Epithelial cell of prostate (primary cell): ENCODE results near the gene NECTIN3.
A peak's percentile ranks its signal among the peaks of the same experiment; 100 is the strongest.

Source experiments
- DNase-seq: peaks from one replicate; pipeline ENCODE4 v3.0.0-alpha.2; 2011; ENCODE audit warnings: low read depth, low spot score
- H3K27ac ChIP-seq: fragments of 450-650 bp; 2 replicates; pipeline ENCODE4 v1.5.1; 2017; ENCODE audit warnings: mild to moderate bottlenecking

Gene NECTIN3, protein sequence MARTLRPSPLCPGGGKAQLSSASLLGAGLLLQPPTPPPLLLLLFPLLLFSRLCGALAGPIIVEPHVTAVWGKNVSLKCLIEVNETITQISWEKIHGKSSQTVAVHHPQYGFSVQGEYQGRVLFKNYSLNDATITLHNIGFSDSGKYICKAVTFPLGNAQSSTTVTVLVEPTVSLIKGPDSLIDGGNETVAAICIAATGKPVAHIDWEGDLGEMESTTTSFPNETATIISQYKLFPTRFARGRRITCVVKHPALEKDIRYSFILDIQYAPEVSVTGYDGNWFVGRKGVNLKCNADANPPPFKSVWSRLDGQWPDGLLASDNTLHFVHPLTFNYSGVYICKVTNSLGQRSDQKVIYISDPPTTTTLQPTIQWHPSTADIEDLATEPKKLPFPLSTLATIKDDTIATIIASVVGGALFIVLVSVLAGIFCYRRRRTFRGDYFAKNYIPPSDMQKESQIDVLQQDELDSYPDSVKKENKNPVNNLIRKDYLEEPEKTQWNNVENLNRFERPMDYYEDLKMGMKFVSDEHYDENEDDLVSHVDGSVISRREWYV

DNA sequence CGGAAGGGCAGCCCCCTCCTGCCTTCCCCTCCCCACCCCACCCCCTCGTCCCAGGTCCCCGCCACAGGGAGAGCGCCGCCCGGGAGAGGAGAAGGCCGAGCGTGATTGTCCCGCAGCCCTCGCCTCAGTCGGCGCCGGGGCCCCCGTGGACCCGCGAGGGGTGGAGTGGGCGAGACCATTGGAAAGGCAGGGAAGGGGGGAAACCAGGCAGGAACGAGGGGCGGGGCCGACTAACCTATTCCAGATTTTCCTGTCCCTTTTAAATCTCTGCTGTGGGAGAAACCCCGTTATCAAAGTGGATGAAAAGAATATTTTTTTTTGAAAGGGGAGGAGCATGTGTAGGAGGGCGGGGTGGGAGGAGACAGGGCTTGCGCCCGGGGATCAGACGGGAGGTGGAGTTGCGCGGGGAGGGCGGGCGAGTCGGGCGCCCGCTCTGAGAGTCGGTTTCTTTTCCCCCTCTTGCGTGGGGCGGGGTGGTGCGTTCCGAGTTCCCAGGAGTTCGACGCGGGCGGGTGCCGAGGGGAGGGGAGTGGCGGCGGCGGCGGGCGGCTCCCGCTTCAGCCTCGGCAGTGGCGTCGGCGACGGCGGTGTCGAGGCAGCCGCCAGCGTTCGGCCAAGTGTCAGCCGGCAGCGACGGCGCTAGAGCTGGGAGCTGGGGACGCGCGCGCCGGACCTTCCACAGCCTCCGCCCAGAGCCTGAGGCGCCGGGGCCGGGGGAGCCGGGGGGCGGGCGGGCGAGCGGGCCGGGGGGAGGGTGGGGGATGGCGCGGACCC is at the start of gene NECTIN3:
Gene NECTIN3 (plus strand): TSS at position 560 of the 774 bp plus-strand sequence. CDS start 202 bp downstream, at position 762.
- H3K27ac ChIP-seq: peak within 1 kb of the TSS; percentile 27
- DNase-seq: peak; percentile 37

- no peak for DNase-seq
- no peak overlapping the region for H3K27ac ChIP-seq
Measured at GRCh38 chr3:111027868-111028267, 43.7 kb upstream of the NECTIN3 start.

- DNase-seq: no peak
- no peak overlapping the region for H3K27ac ChIP-seq
Measured at GRCh38 chr3:111031538-111031937, 40.1 kb upstream of the NECTIN3 start.

- DNase-seq: no peak
- H3K27ac ChIP-seq: no peak overlapping the region
Measured at GRCh38 chr3:111032677-111033076, 38.9 kb upstream of the NECTIN3 start.

GRCh38 chr3:111033470-111034050 is 38.1 kb upstream of the NECTIN3 start:
- H3K27ac ChIP-seq: no peak overlapping the region
- DNase-seq: peak; percentile 14

- no peak overlapping the region for H3K27ac ChIP-seq
- no peak for DNase-seq
Measured at GRCh38 chr3:111035316-111035715, 36.3 kb upstream of the NECTIN3 start.

GRCh38 chr3:111035902-111036301 is 35.7 kb upstream of the NECTIN3 start:
- peak; percentile 6 for DNase-seq
- H3K27ac ChIP-seq: no peak overlapping the region

DNA sequence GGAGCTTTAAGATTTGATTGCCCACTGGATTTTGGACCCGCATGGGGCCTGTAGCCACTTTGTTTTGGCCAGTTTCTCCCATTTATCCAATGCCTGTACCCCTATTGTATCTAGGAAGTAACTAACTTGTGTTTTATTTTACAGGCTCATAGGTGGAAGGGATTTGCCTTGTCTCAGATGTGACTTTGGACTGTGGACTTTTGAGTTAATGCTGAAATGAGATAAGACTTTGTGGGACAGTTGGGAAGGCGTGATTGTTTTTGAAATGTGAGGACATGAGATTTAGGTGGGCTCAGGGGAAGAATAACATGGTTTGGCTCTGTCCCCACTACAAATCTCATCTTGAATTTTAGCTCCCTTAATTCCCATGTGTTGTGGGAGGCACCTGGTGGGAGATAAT is 30.7 kb upstream of the NECTIN3 start:
- no peak for DNase-seq
- H3K27ac ChIP-seq: no peak overlapping the region

DNA sequence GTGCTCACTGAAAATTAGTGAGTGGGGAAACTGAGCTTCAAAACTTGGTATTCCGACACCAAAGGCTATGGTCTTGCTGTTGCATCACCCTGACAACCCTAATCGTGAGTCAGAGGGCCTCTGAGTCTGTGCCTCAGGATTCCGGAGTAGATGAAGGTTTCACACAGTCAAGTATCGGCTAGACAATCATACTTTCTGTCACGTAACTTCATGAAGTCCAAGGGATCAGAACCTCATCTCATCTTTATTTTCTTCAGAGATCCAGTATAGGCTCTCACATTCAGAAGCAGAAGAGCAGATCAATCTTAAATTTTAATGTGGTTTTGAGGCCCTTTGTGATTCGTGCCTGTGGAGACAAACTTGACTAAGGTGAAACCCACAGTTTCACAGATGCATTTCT is 26.1 kb upstream of the NECTIN3 start:
- no peak overlapping the region for H3K27ac ChIP-seq
- DNase-seq: no peak

GRCh38 chr3:111047042-111047441 is 24.6 kb upstream of the NECTIN3 start:
- H3K27ac ChIP-seq: no peak overlapping the region
- DNase-seq: no peak

DNA sequence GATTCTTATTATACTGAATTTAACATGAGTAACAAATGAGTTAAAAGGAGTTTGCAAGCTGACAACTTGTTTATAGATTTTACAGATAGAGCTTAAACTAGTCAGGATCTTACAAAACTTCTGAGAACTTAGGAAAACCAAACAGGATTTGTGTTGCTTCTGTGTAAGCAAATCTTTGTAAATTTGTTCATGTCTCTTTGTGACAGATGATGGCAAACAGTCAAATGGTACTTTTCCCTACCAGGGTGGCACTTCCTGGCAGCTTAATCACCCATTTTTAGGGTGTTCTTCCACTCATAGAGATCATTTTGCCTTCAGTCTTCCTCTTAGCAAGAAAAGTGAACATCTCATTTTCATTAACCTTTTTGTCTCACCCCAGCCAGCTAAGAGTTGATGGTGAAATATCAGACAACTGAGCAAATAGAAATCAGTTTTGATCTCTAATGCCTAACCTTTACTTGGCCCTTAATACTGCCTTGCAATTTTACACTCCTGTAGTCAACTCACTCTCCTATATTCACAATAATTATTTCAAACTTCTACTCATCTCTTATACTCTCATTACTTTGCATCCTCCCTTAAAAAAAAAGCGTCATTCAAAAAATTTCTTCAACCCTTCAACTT is 23.7 kb upstream of the NECTIN3 start:
- H3K27ac ChIP-seq: no peak overlapping the region
- DNase-seq: no peak

GRCh38 chr3:111051354-111051753 is 20.3 kb upstream of the NECTIN3 start:
- no peak overlapping the region for H3K27ac ChIP-seq
- no peak for DNase-seq

- H3K27ac ChIP-seq: no peak overlapping the region
Measured at GRCh38 chr3:111068574-111068973, 3.0 kb upstream of the NECTIN3 start.

DNA sequence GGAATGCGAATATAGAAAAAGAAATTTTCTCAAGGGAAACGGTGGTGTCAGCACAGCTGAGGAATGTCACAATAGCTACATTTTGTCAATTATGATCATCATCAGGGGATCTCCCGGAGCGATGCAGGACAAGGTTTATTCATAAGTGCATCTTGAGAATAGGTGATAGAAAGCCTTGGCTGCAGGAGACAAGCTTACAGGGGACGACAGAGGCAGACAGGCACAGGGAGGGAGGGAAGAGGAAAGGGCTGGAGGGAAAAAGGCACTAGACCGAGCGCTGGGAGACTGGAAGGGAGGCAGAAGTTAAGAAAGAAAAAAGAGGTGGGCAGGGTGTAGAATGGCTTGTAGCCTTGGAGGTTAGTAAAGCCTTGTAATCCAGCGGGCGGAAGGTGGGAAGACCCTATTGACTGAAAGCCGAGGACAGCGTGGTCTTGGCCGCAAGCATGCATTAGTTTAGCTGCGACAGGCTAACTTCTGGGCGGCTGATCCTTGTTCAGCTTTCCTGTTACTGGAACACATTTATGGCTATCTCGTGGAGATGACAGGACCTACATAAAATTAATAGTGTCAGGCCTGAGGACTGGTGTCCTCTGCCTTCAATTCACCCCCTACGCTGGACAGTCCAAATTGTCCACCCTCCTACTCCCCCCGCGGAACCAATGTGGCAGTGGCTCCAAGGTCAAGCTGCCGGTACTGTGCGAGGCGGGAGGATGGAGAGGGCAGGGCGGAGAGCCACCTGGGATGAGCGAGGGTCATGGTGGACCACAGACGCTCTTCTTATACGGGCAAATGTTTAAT is 1.4 kb upstream of the NECTIN3 start:
- DNase-seq: no peak
- no peak overlapping the region for H3K27ac ChIP-seq

More at GRCh38 chr3:111068574-111068973, 3.0 kb upstream of the NECTIN3 start:
- no peak for DNase-seq

DNA sequence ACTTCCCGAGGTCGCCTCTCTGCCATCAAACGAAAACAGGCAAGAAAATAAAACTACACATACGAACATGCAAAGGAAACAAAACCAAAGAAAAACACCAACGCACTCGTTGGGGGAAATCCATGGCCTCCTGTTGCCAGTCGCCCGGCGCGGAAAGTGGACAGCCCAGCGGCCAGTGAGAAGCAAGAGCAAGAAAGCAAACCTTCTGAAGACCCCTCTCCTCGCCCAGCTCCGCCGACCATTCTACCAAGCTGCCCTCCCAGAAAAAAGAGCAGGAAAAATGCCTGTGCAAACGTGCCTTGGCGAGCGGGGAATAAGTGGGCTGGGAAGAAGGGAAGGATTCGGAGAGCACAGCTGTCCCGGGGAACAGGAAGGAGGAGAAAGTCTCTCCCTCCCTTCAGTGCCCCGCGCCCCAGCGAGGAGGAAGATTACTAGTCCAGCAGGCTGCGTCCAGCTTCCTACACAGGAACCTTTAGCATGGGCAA is 802 bp upstream of the NECTIN3 start:
- no peak for DNase-seq
- H3K27ac ChIP-seq: peak overlapping the region; percentile 27

DNA sequence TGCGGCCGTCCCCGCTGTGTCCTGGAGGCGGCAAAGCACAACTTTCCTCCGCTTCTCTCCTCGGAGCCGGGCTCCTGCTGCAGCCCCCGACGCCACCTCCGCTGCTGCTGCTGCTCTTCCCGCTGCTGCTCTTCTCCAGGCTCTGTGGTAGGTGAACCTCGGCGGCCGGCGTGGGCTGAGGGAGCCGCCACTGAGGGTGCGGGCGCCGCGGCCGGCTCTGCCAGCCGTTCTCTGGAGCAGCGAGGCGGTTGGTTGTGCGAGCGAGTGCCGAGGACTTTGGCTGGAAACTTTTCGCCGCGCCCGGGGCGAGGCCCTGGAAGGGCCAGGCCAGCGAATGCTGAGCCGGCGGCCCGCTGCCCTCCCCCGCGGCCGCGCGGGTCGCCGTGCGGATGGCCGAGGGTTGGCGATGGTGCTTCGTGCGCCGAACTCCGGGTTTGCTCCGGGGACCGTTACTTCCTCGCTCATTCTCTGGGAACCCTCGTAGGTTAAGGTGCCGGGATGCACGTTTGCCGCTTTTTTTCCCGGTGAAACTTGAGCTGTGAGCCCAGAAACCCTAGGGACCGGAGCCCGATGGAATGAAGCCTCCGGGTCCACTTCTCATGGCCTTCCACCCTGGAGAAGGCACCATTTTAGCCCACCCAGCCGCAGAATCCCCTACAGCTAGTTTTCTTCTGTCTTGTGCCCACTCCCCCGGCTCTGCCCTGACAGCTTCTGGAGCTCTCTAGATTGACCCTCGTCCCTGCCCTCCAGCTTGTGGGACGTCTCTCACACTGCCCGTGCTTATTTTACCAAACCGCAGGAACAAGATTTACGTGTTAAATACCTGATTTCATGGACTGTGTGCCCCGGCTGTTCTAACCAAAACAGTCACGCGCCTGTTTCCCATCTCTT is 660 bp downstream of the NECTIN3 start:
- no peak for DNase-seq
- H3K27ac ChIP-seq: peak overlapping the region; percentile 27

GRCh38 chr3:111073218-111073617 is 1.6 kb downstream of the NECTIN3 start:
- no peak for DNase-seq
- no peak overlapping the region for H3K27ac ChIP-seq

DNA sequence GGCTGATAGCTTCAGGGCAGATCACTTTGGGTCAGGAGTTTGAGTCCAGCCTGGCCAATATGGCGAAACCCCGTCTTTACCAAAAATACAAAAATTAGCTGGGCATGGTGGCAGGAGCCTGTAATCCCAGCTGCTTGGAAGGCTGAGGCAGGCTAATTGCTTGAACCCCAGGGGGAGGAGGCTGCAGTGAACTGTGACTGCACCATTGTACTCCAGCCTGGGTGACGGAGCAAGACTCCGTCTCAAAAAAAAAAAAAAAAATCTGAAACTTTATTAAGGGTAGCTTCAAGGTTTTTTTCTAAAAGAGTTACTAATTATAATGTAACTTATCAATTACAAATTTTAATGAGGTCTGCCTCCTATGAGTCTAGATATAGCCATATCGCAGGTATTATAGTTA is 5.1 kb downstream of the NECTIN3 start:
- no peak overlapping the region for H3K27ac ChIP-seq
- no peak for DNase-seq
